H1 (cell line): Measurements from ENCODE around the gene DNAJB11. TPM values are rescaled to one million over a fixed set of nuclear protein-coding genes. Genes with fewer than 3 reads are reported as not detected.

Experiments used
- CTCF ChIA-PET: fragments of 300-600 bp; sonication (Branson Sonifier 250); formaldehyde crosslinking; loops from one replicate; lab custom pipeline; 2021; ENCODE audit not compliant: partially characterized antibody; lab: Charles Lee
- POLR2A ChIA-PET: fragments of 300-600 bp; sonication (Branson Sonifier 250); formaldehyde crosslinking; loops from one replicate; lab custom pipeline; 2021; ENCODE audit warnings: inconsistent platforms; ENCODE audit not compliant: partially characterized antibody; lab: Charles Lee
- DNase-seq, 2 experiments: peaks; one replicate each; pipeline versions ENCODE4 v3.0.0 to v3.0.0-alpha.2; 2010 to 2022; ENCODE audit warnings: low spot score in 2 of 2, low read depth in 1 of 2, mixed read lengths in 1 of 2
- FAIRE-seq: peaks from 2 replicates; lab custom pipeline; 2011; peaks lifted over from hg19 to GRCh38; lab: Jason Lieb, UNC
- H2AFZ ChIP-seq: 2 replicates; pipeline ENCODE4 v1.8.1; 2012; ENCODE audit warnings: low read length, inconsistent platforms
- H2AK5ac ChIP-seq: 2 replicates; pipeline ENCODE4 v1.6.1; 2013; ENCODE audit warnings: low read depth, low read length
- H2BK120ac ChIP-seq: replicated peaks from 2 replicates; pipeline ENCODE3; 2013; ENCODE audit warnings: low read depth, low read length, inconsistent platforms
- H2BK12ac ChIP-seq: 2 replicates; pipeline ENCODE4 v1.6.1; 2013; ENCODE audit warnings: low read depth, low read length
- H2BK15ac ChIP-seq: 2 replicates; pipeline ENCODE4 v1.6.1; 2013; ENCODE audit warnings: low read length
- H2BK20ac ChIP-seq: 2 replicates; pipeline ENCODE4 v1.6.1; 2013; ENCODE audit warnings: low read length
- H2BK5ac ChIP-seq: 2 replicates; pipeline ENCODE4 v1.6.1; 2013; ENCODE audit warnings: low read depth, low read length
- H3K14ac ChIP-seq: 2 replicates; pipeline ENCODE4 v1.6.1; 2013; ENCODE audit warnings: inconsistent platforms; ENCODE audit not compliant: insufficient read length
- H3K18ac ChIP-seq: 2 replicates; pipeline ENCODE4 v1.6.1; 2013; ENCODE audit warnings: low read length; ENCODE audit errors: extremely low read depth
- H3K23ac ChIP-seq: 2 replicates; pipeline ENCODE4 v1.6.1; 2013; ENCODE audit warnings: inconsistent platforms; ENCODE audit not compliant: insufficient read length
- H3K23me2 ChIP-seq: 2 replicates; pipeline ENCODE4 v1.6.1; 2013; ENCODE audit warnings: low read depth, low read length
- H3K27ac ChIP-seq: 2 replicates; pipeline ENCODE4 v1.6.1; 2011; ENCODE audit warnings: low read depth, low read length, inconsistent platforms
- H3K27me3 ChIP-seq, 4 experiments: replicated peaks in 1 of 4; 1 replicate in 1 of 4; 2 replicates in 3 of 4; pipeline versions ENCODE4 v1.6.1 to v1.8.1; 2011 to 2013; ENCODE audit warnings: low read length in 3 of 4, mild to moderate bottlenecking in 3 of 4, inconsistent platforms in 2 of 4, mixed read lengths in 2 of 4, moderate library complexity in 1 of 4; ENCODE audit not compliant: control insufficient read depth in 3 of 4, insufficient read depth in 3 of 4; ENCODE audit errors: extremely low read depth in 1 of 4
- H3K36me3 ChIP-seq, 4 experiments: 2 replicates each; pipeline versions ENCODE4 v1.6.1 to v1.8.1; 2011 to 2013; ENCODE audit warnings: mild to moderate bottlenecking in 4 of 4, low read length in 3 of 4, moderate library complexity in 2 of 4, control low read depth in 1 of 4, inconsistent platforms in 1 of 4; ENCODE audit not compliant: insufficient read depth in 4 of 4, control insufficient read depth in 2 of 4
- H3K4ac ChIP-seq: replicated peaks from 2 replicates; pipeline ENCODE3; 2013; ENCODE audit warnings: low read length, low read depth, mixed read lengths, inconsistent platforms; ENCODE audit not compliant: insufficient read length
- H3K4me1 ChIP-seq, 4 experiments: replicated peaks in 1 of 4; 1 replicate in 1 of 4; 2 replicates in 3 of 4; pipeline versions ENCODE4 v1.6.1 to v1.8.1; 2011 to 2013; ENCODE audit warnings: low read length in 3 of 4, inconsistent platforms in 2 of 4, mixed read lengths in 1 of 4; ENCODE audit not compliant: insufficient read depth in 4 of 4, control insufficient read depth in 3 of 4
- H3K4me2 ChIP-seq, 2 experiments: 2 replicates each; pipeline versions ENCODE4 v1.6.1 to v1.8.1; 2011 to 2013; ENCODE audit warnings: low read depth in 2 of 2, low read length in 2 of 2, control low read depth in 1 of 2, inconsistent platforms in 1 of 2, mild to moderate bottlenecking in 1 of 2; ENCODE audit not compliant: insufficient read depth in 1 of 2
- H3K4me3 ChIP-seq, 4 experiments: fragments of 200-600, 300-600 bp in 1 of 4; sonication (generic), shearing (Covaris generic), sonication (Bioruptor Twin) in 1 of 4; 2 replicates each; pipeline versions ENCODE4 v1.5.1 to v1.8.1; 2011 to 2016; ENCODE audit warnings: low read length in 4 of 4, low read depth in 3 of 4, control low read depth in 2 of 4, inconsistent platforms in 2 of 4, mild to moderate bottlenecking in 2 of 4, mixed read lengths in 1 of 4, moderate library complexity in 1 of 4; ENCODE audit not compliant: insufficient read depth in 2 of 4; ENCODE audit errors: extremely low read depth in 1 of 4
- H3K56ac ChIP-seq: replicated peaks from 2 replicates; pipeline ENCODE3; 2013; ENCODE audit warnings: low read depth, mild to moderate bottlenecking, mixed read lengths, low read length, inconsistent platforms; ENCODE audit not compliant: insufficient read length
- H3K79me1 ChIP-seq: 2 replicates; pipeline ENCODE4 v1.6.1; 2013; ENCODE audit warnings: low read depth, low read length, control low read depth
- H3K79me2 ChIP-seq, 2 experiments: 2 replicates each; pipeline versions ENCODE4 v1.6.1 to v1.8.1; 2012 to 2013; ENCODE audit warnings: low read length in 2 of 2, mild to moderate bottlenecking in 2 of 2, inconsistent platforms in 1 of 2; ENCODE audit not compliant: insufficient read depth in 2 of 2, control insufficient read depth in 1 of 2
- H3K9ac ChIP-seq, 4 experiments: replicated peaks in 1 of 4; 1 replicate in 1 of 4; 2 replicates in 3 of 4; pipeline versions ENCODE4 v1.6.1 to v1.8.1; 2011 to 2013; ENCODE audit warnings: low read depth in 3 of 4, low read length in 3 of 4, control low read depth in 2 of 4, mild to moderate bottlenecking in 2 of 4, moderate library complexity in 2 of 4, inconsistent platforms in 1 of 4; ENCODE audit errors: extremely low read depth in 1 of 4
- H3K9me3 ChIP-seq, 2 experiments: 2 replicates each; pipeline versions ENCODE4 v1.6.1 to v1.8.1; 2012 to 2013; ENCODE audit warnings: mild to moderate bottlenecking in 2 of 2, moderate library complexity in 2 of 2, control low read depth in 1 of 2, inconsistent platforms in 1 of 2, low read depth in 1 of 2, low read length in 1 of 2, mixed read lengths in 1 of 2; ENCODE audit not compliant: insufficient read depth in 2 of 2
- H4K20me1 ChIP-seq, 2 experiments: replicated peaks in 1 of 2; 2 replicates each; pipeline versions ENCODE3 to v1.8.1; 2011 to 2013; ENCODE audit warnings: inconsistent platforms in 2 of 2, low read length in 2 of 2, mild to moderate bottlenecking in 1 of 2; ENCODE audit not compliant: insufficient read depth in 2 of 2, control insufficient read depth in 1 of 2
- H4K5ac ChIP-seq: 2 replicates; pipeline ENCODE4 v1.6.1; 2013; ENCODE audit warnings: low read length, low read depth, mixed read lengths, inconsistent platforms; ENCODE audit not compliant: insufficient read length
- H4K8ac ChIP-seq: 2 replicates; pipeline ENCODE4 v1.8.0; 2013; ENCODE audit warnings: mild to moderate bottlenecking, moderate library complexity, low read length, inconsistent platforms; ENCODE audit not compliant: insufficient read depth; ENCODE audit errors: extremely low read depth
- H4K91ac ChIP-seq: replicated peaks from 2 replicates; pipeline ENCODE3; 2013; ENCODE audit warnings: low read length, mixed read lengths, inconsistent platforms; ENCODE audit not compliant: insufficient read length
- BACH1 ChIP-seq: IDR thresholded peaks from 2 replicates; pipeline ENCODE4 v1.6.1; 2012; ENCODE audit warnings: low read length, improper control_type of control experiment
- BCL11A ChIP-seq, 2 experiments: IDR thresholded peaks; one replicate each; pipeline ENCODE4 v1.6.1; 2011; ENCODE audit warnings: low read depth in 2 of 2, low read length in 2 of 2, mild to moderate bottlenecking in 2 of 2
- CREB1 ChIP-seq: IDR thresholded peaks from 2 replicates; pipeline ENCODE4 v1.6.1; 2012; ENCODE audit warnings: inconsistent platforms
- EP300 ChIP-seq, 2 experiments: IDR thresholded peaks; 1 replicate in 1 of 2; 2 replicates in 1 of 2; pipeline ENCODE4 v1.6.1; 2011 to 2012; ENCODE audit warnings: low read depth in 2 of 2, low read length in 2 of 2, mild to moderate bottlenecking in 2 of 2, borderline replicate concordance in 1 of 2, inconsistent platforms in 1 of 2, moderate library complexity in 1 of 2
- EZH2 ChIP-seq: fragments of 200-600 bp; sonication (generic); IDR thresholded peaks from 2 replicates; pipeline ENCODE4 v1.7.1; 2012; ENCODE audit warnings: low read depth, mild to moderate bottlenecking, moderate library complexity, low read length, inconsistent platforms; ENCODE audit not compliant: severe bottlenecking
- HDAC2 ChIP-seq, 2 experiments: fragments of 300-600 bp in 1 of 2; sonication (generic) in 1 of 2; IDR thresholded peaks; 2 replicates each; pipeline ENCODE4 v1.6.1; 2011 to 2012; ENCODE audit warnings: low read depth in 2 of 2, low read length in 2 of 2, mild to moderate bottlenecking in 2 of 2, moderate library complexity in 2 of 2, borderline replicate concordance in 1 of 2, inconsistent platforms in 1 of 2
- JUN ChIP-seq: IDR thresholded peaks from 2 replicates; pipeline ENCODE4 v1.6.1; 2011; ENCODE audit warnings: low read depth, mild to moderate bottlenecking, improper control_type of control experiment, low read length
- SIX5 ChIP-seq: IDR thresholded peaks from 2 replicates; pipeline ENCODE4 v1.6.1; 2011; ENCODE audit warnings: mild to moderate bottlenecking, low read depth, low read length
- WGBS, 2 experiments: shearing (Covaris generic) in 1 of 2; methylation state at CpG; one replicate each; pipeline versions ENCODE4 v1.1.6 to v1.1.7; 2013 to 2015; ENCODE audit warnings: low lambda C conversion rate in 2 of 2, mixed read lengths in 2 of 2, inconsistent platforms in 1 of 2, low coverage in 1 of 2, missing lambda C conversion rate in 1 of 2; ENCODE audit not compliant: insufficient replicate concordance in 2 of 2, insufficient coverage in 1 of 2, insufficient read length in 1 of 2; ENCODE audit errors: extremely low coverage in 1 of 2, missing lambda C conversion rate in 1 of 2; 5-methylcytosine and 5-hydroxymethylcytosine counted together
- polyA plus RNA-seq, 7 experiments: library from polyadenylated mRNA; depleted of rRNA in 3 of 7; stranded (reverse) in 5 of 7; unstranded in 2 of 7; fragments of >200 nt in 5 of 7; fragments of 200-250 nt in 2 of 7; gene quantifications; 1 replicate in 5 of 7; 2 replicates in 1 of 7; 4 replicates in 1 of 7; pipeline versions ENCODE4 v1.2.1 to v1.2.3, GENCODE V29; 2011 to 2013; ENCODE audit warnings: missing spikeins in 2 of 7, mixed read lengths in 2 of 7
- total RNA-seq: library from RNA; stranded (reverse); fragmentation: NEBNext Ultra II Directional; extraction: Animal tissue kit (Norgen Biotek cat#: 25700); gene quantifications from 2 replicates; pipeline ENCODE4 v1.2.1, GENCODE V29; 2021
- TF ChIP-seq, protein P1 (sequence below): IDR thresholded peaks from 2 replicates; pipeline ENCODE4 v1.6.1; 2011; ENCODE audit warnings: low read depth, mild to moderate bottlenecking, low read length; ENCODE audit not compliant: insufficient read depth

Gene DNAJB11
- total and polyA plus RNA-seq, 2 of the 8 experiments (the other 6 are each of a cell fraction or from before 2014, with no cell fraction given) = 14.6 to 63.9 TPM

DNA sequence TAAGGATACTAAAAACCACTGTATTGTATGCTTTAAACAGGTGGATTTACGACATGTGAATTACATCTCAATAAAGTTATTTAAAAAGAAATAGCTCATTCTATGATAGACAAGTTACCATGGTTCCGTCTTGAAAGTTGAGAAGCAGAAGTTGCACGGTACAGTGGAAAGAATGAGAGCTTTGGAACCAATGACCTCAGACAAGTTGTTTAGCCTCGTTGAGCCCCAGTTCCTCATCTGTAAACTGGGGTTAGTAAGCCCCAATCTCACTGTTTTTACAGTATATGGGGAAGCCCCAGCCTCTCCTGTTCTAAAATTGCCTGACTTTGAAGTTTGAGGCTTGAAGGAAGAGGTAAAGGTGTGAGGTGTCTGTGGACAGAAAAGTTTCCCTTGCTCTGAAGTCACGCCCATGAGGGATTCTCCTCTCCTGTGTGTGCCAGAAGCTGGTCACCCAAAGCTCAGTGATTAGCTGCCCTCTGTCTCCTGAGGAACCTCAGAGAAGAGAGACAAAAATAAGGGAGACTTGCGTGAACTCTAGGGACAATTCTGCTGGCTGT is 36.3 kb upstream of the DNAJB11 start:
- H2AFZ ChIP-seq = no peak overlapping the region
- no peak overlapping the region for H2AK5ac ChIP-seq
- no peak overlapping the region for H2BK12ac ChIP-seq
- TF ChIP-seq CREB1 (no peak), BACH1 (no peak), EP300 (IDR thresholded peaks at IDR 0.05; ENCODE audit: borderline replicate concordance in 1 of 2, low read depth in 2 of 2, low read length in 2 of 2) (no peak), SIX5 (no peak), HDAC2 (IDR thresholded peaks at IDR 0.05; ENCODE audit: borderline replicate concordance in 1 of 2, low read depth in 2 of 2, low read length in 2 of 2) (no peak), BCL11A (IDR thresholded peaks at IDR 0.05; ENCODE audit: low read depth in 2 of 2, low read length in 2 of 2) (no peak), JUN (no peak), EZH2 (no peak)
- TF ChIP-seq, protein P1, sequence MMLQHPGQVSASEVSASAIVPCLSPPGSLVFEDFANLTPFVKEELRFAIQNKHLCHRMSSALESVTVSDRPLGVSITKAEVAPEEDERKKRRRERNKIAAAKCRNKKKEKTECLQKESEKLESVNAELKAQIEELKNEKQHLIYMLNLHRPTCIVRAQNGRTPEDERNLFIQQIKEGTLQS = no peak
- no peaks in the 10 kb centered on the region for H3K36me3 ChIP-seq
- H3K79me2 ChIP-seq = no peaks in the 10 kb centered on the region
- no peak overlapping the region for H2BK15ac ChIP-seq
- H3K4me2 ChIP-seq = no peak overlapping the region
- no peaks in the 10 kb centered on the region for H3K9me3 ChIP-seq
- peaks cover 0 to 1% (median 0%) of the 10 kb centered on the region in 4 experiments; a peak in 1 of 7 replicates for H3K27me3 ChIP-seq
- no peak overlapping the region for H4K5ac ChIP-seq
- H3K4ac ChIP-seq = no peak overlapping the region
- no peak overlapping the region for H3K56ac ChIP-seq
- CTCF ChIA-PET = interaction anchor here (1.0 to 11.7 kb wide), 11 partner anchors 9 to 551 kb away, joined by 3 to 104 read pairs (median 7); no protein-coding TSS in a partner anchor
- no peak overlapping the region for H3K4me3 ChIP-seq
- H2BK5ac ChIP-seq = no peak overlapping the region
- DNase-seq = no peak
- no peak for FAIRE-seq
- H3K14ac ChIP-seq = no peak overlapping the region
- POLR2A ChIA-PET = interaction anchor here (0.7 to 1.9 kb wide), 2 partner anchors 15 to 322 kb away, joined by 3 to 5 read pairs; no protein-coding TSS in a partner anchor
- H3K79me1 ChIP-seq = no peaks in the 10 kb centered on the region
- 0 out of 7 replicates have a peak, but pooled peaks cover 0 to 3% (median 0%) of the 10 kb centered on the region in 4 experiments for H3K4me1 ChIP-seq
- no peak overlapping the region for H2BK120ac ChIP-seq
- no peaks in the 10 kb centered on the region for H4K20me1 ChIP-seq
- no peak overlapping the region for H4K8ac ChIP-seq
- 88% methylated on average over 6 of the region's 6 CpGs; no CpG with 5 or more reads in 1 of the 2 experiments for WGBS, 2 experiments
- H3K18ac ChIP-seq = no peak overlapping the region
- no peak overlapping the region for H2BK20ac ChIP-seq
- no peak overlapping the region for H3K23ac ChIP-seq
- H3K23me2 ChIP-seq = no peaks in the 10 kb centered on the region
- no peak overlapping the region for H3K9ac ChIP-seq
- no peak overlapping the region for H4K91ac ChIP-seq
- no peak overlapping the region for H3K27ac ChIP-seq
